Mammary epithelial cell (primary cell): ENCODE data around the gene NOSIP.

Experiments
- EZH2 ChIP-seq: IDR thresholded peaks from 2 replicates; pipeline ENCODE4 v1.6.1; 2012; ENCODE audit warnings: low read length, inconsistent platforms, borderline replicate concordance
- TF ChIP-seq, protein P1 (sequence below), 2 donors: IDR thresholded peaks in 1 of 2; conservative IDR thresholded peaks in 1 of 2; 2 replicates each; pipeline ENCODE4 v1.5.1; 2011 to 2012; ENCODE audit warnings: inconsistent platforms in 2 of 2, low read length in 2 of 2, mild to moderate bottlenecking in 2 of 2, control low read depth in 1 of 2, low read depth in 1 of 2; ENCODE audit not compliant: insufficient read depth in 1 of 2; ENCODE audit errors: extremely low read depth in 1 of 2

DNA sequence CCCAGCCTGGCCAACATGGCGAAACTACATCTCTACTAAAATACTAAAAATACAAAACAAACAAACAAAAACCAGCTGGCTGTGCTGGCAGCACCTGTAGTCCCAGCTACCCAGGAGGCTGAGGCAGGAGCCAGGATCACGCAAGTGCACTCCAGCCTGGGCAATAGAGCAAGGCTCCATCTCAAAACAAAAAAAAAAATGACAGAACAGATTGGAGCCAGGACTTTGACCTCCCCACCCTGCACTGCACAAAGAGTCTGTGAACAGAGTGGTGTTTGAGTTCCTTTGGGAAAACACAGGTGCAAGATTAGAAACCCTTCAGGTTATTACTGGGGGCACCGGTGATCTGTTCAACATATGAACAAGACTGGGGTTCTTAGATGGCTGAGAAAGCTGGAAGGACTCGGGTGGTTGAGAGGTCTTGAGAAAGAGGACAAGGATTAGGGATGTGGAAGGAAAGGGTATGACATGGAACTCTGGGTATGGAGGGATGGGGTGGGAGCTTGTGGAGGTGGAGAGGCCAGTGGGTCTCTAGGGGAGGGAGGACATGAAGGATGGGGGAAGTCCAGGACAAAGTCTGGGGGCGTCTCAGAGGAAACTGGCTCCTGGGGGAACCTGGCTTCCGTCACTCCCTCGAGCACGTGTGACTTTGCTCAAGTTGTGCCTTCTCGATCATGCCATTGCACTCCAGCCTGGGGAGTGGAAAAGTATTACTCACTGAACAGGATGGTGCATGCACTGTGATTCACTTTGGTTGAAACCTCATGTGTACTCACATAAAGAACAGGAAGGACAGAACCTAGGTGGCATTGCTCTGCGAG lies 26.7 kb downstream of the NOSIP start:
- TF ChIP-seq, protein P1, sequence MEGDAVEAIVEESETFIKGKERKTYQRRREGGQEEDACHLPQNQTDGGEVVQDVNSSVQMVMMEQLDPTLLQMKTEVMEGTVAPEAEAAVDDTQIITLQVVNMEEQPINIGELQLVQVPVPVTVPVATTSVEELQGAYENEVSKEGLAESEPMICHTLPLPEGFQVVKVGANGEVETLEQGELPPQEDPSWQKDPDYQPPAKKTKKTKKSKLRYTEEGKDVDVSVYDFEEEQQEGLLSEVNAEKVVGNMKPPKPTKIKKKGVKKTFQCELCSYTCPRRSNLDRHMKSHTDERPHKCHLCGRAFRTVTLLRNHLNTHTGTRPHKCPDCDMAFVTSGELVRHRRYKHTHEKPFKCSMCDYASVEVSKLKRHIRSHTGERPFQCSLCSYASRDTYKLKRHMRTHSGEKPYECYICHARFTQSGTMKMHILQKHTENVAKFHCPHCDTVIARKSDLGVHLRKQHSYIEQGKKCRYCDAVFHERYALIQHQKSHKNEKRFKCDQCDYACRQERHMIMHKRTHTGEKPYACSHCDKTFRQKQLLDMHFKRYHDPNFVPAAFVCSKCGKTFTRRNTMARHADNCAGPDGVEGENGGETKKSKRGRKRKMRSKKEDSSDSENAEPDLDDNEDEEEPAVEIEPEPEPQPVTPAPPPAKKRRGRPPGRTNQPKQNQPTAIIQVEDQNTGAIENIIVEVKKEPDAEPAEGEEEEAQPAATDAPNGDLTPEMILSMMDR (conservative IDR thresholded peaks at IDR 0.05 in 1 of 2, IDR thresholded peaks at IDR 0.05 in 1 of 2; ENCODE audit: extremely low read depth in 1 of 2, insufficient read depth in 1 of 2, low read depth in 1 of 2, low read length in 2 of 2): no peak
- TF ChIP-seq EZH2: no peak
